ENCODE measurements around the gene RBKS.
"Not testable (repeated sequence)": the region's sequence is repeated elsewhere in the genome, so short reads cannot be mapped to it uniquely, and the experiment has no call there.

The RBKS gene

DNA sequence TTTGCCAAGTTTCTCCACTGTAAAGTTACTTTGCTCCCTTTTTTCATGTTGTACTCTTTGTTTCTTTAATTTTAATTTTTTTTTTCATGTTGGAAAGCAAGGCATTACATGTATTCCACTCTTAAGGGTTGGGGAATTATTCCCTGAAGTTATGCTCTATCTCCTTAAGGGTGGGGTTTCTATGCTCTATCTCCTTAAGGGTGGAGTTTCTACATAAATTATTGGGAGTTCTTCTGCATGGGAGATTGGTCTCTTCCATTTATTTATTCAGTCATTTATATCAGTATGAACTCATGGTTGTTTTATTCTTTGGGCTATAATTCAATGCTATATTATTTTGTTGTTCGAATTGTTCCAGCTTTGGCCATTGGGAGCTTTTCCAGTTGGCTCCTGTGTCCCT, 107.5 kb downstream of the RBKS start:
- no peak overlapping the region for H3K4me3 ChIP-seq (ENCODE audit: low read length)

DNA sequence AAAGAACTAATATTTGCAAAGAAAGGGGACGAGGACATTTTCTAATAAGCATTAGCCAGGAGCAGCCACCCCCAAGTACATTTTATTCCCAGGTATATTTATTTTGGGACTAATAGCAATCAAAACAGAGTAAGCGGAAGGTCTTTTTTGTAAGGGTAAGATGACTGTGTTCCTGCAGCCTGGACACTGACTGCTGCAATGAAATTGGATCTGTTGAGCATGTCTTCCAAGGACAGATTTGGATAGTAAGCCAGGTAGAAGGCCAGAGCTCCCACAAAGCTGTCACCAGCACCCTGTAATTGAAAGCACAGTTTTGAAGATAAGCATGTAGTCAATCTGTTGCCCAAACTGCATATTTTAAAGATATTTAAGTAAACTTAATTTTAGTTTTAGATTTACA, 108.7 kb downstream of the RBKS start:
- Histone ChIP-seq H3K9ac (ENCODE audit: low read length) (no peak overlapping the region), H3K4me3 (ENCODE audit: low read length) (no peak overlapping the region), H3K36me3 (ENCODE audit: control insufficient read depth, insufficient read depth, low read length) (no peaks in the 10 kb centered on the region), H3K4me1 (ENCODE audit: control insufficient read depth, insufficient read depth, low read length) (no peaks in the 10 kb centered on the region), H3K9me3 (ENCODE audit: control insufficient read depth, low read length) (no peaks in the 10 kb centered on the region), H3K27me3 (ENCODE audit: control insufficient read depth, insufficient read depth, low read length) (no peaks in the 10 kb centered on the region)

More for the DNA sequence above, 107.5 kb downstream of the RBKS start:
- H3K9ac ChIP-seq (ENCODE audit: low read length) = no peak overlapping the region
- no peaks in the 10 kb centered on the region for H3K9me3 ChIP-seq (ENCODE audit: control insufficient read depth, low read length)
- H3K27me3 ChIP-seq (ENCODE audit: control insufficient read depth, insufficient read depth, low read length) = no peaks in the 10 kb centered on the region
- H3K4me1 ChIP-seq (ENCODE audit: control insufficient read depth, insufficient read depth, low read length) = no peaks in the 10 kb centered on the region
- no peaks in the 10 kb centered on the region for H3K36me3 ChIP-seq (ENCODE audit: control insufficient read depth, insufficient read depth, low read length)

DNA sequence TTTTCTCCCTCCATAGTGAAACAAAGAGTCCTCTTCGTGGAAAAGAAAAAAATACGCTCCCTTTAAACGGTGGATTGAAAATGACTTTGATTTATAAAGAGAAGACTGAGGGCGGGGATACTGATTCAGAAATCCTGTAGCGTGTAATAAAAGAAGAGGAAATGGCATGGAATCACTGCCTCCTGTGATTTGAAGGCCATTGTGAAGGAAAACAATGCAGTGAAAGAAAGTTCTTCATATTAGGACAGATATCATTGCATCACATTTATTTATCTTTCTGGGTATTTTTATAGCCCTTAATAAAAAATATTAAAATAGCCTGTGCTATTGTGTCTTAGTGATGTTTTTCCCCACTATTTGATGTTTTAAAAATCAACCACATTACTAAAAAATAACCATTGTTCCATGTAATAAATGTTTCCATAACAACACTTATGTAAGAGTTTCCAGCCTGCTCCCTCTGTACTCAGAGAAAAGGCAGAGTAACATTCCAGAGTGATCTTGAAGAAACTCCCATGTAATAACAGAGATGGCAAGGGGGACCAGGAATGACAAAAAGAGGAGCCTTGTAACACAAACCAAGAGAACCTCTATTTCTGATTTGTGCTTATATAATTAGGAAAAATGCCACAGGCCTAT, 110.7 kb downstream of the RBKS start:
- Histone ChIP-seq H3K4me1 (ENCODE audit: control insufficient read depth, insufficient read depth, low read length) (no peaks in the 10 kb centered on the region), H3K9ac (ENCODE audit: low read length) (no peak overlapping the region), H3K9me3 (ENCODE audit: control insufficient read depth, low read length) (no peaks in the 10 kb centered on the region), H3K27me3 (ENCODE audit: control insufficient read depth, insufficient read depth, low read length) (no peaks in the 10 kb centered on the region), H3K4me3 (ENCODE audit: low read length) (no peak overlapping the region), H3K36me3 (ENCODE audit: control insufficient read depth, insufficient read depth, low read length) (no peaks in the 10 kb centered on the region)

- Histone ChIP-seq H3K4me1 (ENCODE audit: control insufficient read depth, insufficient read depth, low read length) (no peaks in the 10 kb centered on the region), H3K27me3 (ENCODE audit: control insufficient read depth, insufficient read depth, low read length) (no peaks in the 10 kb centered on the region), H3K9ac (ENCODE audit: low read length) (no peak overlapping the region)
Measured at GRCh38 chr2:27776696-27777095, 113.5 kb downstream of the RBKS start.

GRCh38 chr2:27776097-27776496, 114.1 kb downstream of the RBKS start:
- Histone ChIP-seq H3K4me3 (ENCODE audit: low read length) (no peak overlapping the region), H3K4me1 (ENCODE audit: control insufficient read depth, insufficient read depth, low read length) (peaks cover 1% of the 10 kb centered on the region), H3K9me3 (ENCODE audit: control insufficient read depth, low read length) (no peaks in the 10 kb centered on the region), H3K36me3 (ENCODE audit: control insufficient read depth, insufficient read depth, low read length) (no peaks in the 10 kb centered on the region), H3K27me3 (ENCODE audit: control insufficient read depth, insufficient read depth, low read length) (no peaks in the 10 kb centered on the region), H3K9ac (ENCODE audit: low read length) (no peak overlapping the region)

More at GRCh38 chr2:27776696-27777095, 113.5 kb downstream of the RBKS start:
- Histone ChIP-seq H3K9me3 (ENCODE audit: control insufficient read depth, low read length) (no peaks in the 10 kb centered on the region), H3K36me3 (ENCODE audit: control insufficient read depth, insufficient read depth, low read length) (no peaks in the 10 kb centered on the region), H3K4me3 (ENCODE audit: low read length) (no peak overlapping the region)

- peaks cover 6% of the 10 kb centered on the region for H3K4me1 ChIP-seq (ENCODE audit: control insufficient read depth, insufficient read depth, low read length)
- no peak overlapping the region for H3K4me3 ChIP-seq (ENCODE audit: low read length)
Measured at GRCh38 chr2:27773959-27774358, 116.2 kb downstream of the RBKS start.

DNA sequence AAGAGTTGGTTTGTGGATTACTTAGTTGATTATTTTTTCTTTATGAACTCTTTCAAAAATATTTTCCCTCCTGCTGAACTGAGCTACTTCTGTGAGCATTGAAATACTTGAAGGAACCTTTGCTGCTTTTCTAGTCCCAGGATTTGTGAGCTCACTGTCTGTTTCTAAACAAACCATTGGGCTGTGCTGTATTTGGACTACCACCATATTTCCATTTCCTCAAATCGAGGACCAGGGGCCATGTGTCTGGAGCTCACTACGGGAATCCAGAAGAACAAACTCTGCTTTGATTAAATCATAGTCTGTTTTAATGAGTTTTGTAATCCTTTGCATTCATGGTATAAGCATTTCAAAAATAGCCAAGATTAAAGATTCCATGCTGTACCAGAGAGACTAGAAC, 117.4 kb downstream of the RBKS start:
- Histone ChIP-seq H3K27me3 (ENCODE audit: control insufficient read depth, insufficient read depth, low read length) (no peaks in the 10 kb centered on the region), H3K9me3 (ENCODE audit: control insufficient read depth, low read length) (no peaks in the 10 kb centered on the region), H3K36me3 (ENCODE audit: control insufficient read depth, insufficient read depth, low read length) (no peaks in the 10 kb centered on the region), H3K4me1 (ENCODE audit: control insufficient read depth, insufficient read depth, low read length) (peaks cover 6% of the 10 kb centered on the region), H3K9ac (ENCODE audit: low read length) (peak overlapping the region; percentile 71), H3K4me3 (ENCODE audit: low read length) (no peak overlapping the region)

More at GRCh38 chr2:27773959-27774358, 116.2 kb downstream of the RBKS start:
- no peaks in the 10 kb centered on the region for H3K27me3 ChIP-seq (ENCODE audit: control insufficient read depth, insufficient read depth, low read length)
- H3K9me3 ChIP-seq (ENCODE audit: control insufficient read depth, low read length) = no peaks in the 10 kb centered on the region
- H3K9ac ChIP-seq (ENCODE audit: low read length) = no peak overlapping the region
- no peaks in the 10 kb centered on the region for H3K36me3 ChIP-seq (ENCODE audit: control insufficient read depth, insufficient read depth, low read length)

GRCh38 chr2:27771548-27772335, 118.4 kb downstream of the RBKS start, which contains the start of gene MRPL33:
Gene MRPL33 (plus strand): TSS chr2:27771719. CDS start chr2:27771778, 59 bp downstream.
- Histone ChIP-seq H3K9me3 (ENCODE audit: control insufficient read depth, low read length) (no peaks in the 10 kb centered on the region), H3K4me1 (ENCODE audit: control insufficient read depth, insufficient read depth, low read length) (peaks cover 6% of the 10 kb centered on the region), H3K27me3 (ENCODE audit: control insufficient read depth, insufficient read depth, low read length) (no peaks in the 10 kb centered on the region), H3K9ac (ENCODE audit: low read length) (peak within 1 kb of the TSS; percentile 71), H3K36me3 (ENCODE audit: control insufficient read depth, insufficient read depth, low read length) (no peaks in the 10 kb centered on the region), H3K4me3 (ENCODE audit: low read length) (peak within 1 kb of the TSS; percentile 68)

GRCh38 chr2:27771202-27771547, 119.0 kb downstream of the RBKS start:
- Histone ChIP-seq H3K36me3 (ENCODE audit: control insufficient read depth, insufficient read depth, low read length) (no peaks in the 10 kb centered on the region), H3K4me1 (ENCODE audit: control insufficient read depth, insufficient read depth, low read length) (peaks cover 9% of the 10 kb centered on the region), H3K9me3 (ENCODE audit: control insufficient read depth, low read length) (no peaks in the 10 kb centered on the region), H3K4me3 (ENCODE audit: low read length) (peak overlapping the region; percentile 68), H3K27me3 (ENCODE audit: control insufficient read depth, insufficient read depth, low read length) (no peaks in the 10 kb centered on the region), H3K9ac (ENCODE audit: low read length) (peak overlapping the region; percentile 71)

GRCh38 chr2:27766287-27766661, 123.9 kb downstream of the RBKS start:
- Histone ChIP-seq H3K27me3 (ENCODE audit: control insufficient read depth, insufficient read depth, low read length) (no peaks in the 10 kb centered on the region), H3K4me1 (ENCODE audit: control insufficient read depth, insufficient read depth, low read length) (peaks cover 43% of the 10 kb centered on the region), H3K9me3 (ENCODE audit: control insufficient read depth, low read length) (no peaks in the 10 kb centered on the region), H3K9ac (ENCODE audit: low read length) (peak overlapping the region; percentile 53), H3K36me3 (ENCODE audit: control insufficient read depth, insufficient read depth, low read length) (no peaks in the 10 kb centered on the region), H3K4me3 (ENCODE audit: low read length) (no peak overlapping the region)

GRCh38 chr2:27765621-27766286, 124.4 kb downstream of the RBKS start:
- no peaks in the 10 kb centered on the region for H3K27me3 ChIP-seq (ENCODE audit: control insufficient read depth, insufficient read depth, low read length)
- H3K9ac ChIP-seq (ENCODE audit: low read length) = peak overlapping the region; percentile 53
- no peaks in the 10 kb centered on the region for H3K36me3 ChIP-seq (ENCODE audit: control insufficient read depth, insufficient read depth, low read length)
- no peaks in the 10 kb centered on the region for H3K9me3 ChIP-seq (ENCODE audit: control insufficient read depth, low read length)
- no peak overlapping the region for H3K4me3 ChIP-seq (ENCODE audit: low read length)
- peaks cover 42% of the 10 kb centered on the region for H3K4me1 ChIP-seq (ENCODE audit: control insufficient read depth, insufficient read depth, low read length)

GRCh38 chr2:27764526-27764925, 125.7 kb downstream of the RBKS start:
- not testable (repeated sequence) for H3K27me3 ChIP-seq (ENCODE audit: control insufficient read depth, insufficient read depth, low read length); H3K4me3 ChIP-seq (ENCODE audit: low read length); H3K36me3 ChIP-seq (ENCODE audit: control insufficient read depth, insufficient read depth, low read length); H3K9ac ChIP-seq (ENCODE audit: low read length); H3K9me3 ChIP-seq (ENCODE audit: control insufficient read depth, low read length)
- peaks cover 40% of the 10 kb centered on the region for H3K4me1 ChIP-seq (ENCODE audit: control insufficient read depth, insufficient read depth, low read length)

All from mucosa of stomach (tissue), 1 donor.